CD4-positive, CD25-positive, alpha-beta regulatory T cell (primary cell): ENCODE data around the gene SNRPB2. TPM values are rescaled to one million over a fixed set of nuclear protein-coding genes. Genes with fewer than 3 reads are reported as not detected.

Source experiments
- ATAC-seq, 2 donors: fragments of 150-1000 bp; cut with Tn5 transposase; one replicate each; pipeline ENCODE4 v1.10.0; 2021; ENCODE audit warnings: low read depth in 2 of 2, moderate number of reproducible peaks in 2 of 2, moderate library complexity in 1 of 2
- DNase-seq, 3 donors: peaks; one replicate each; pipeline versions ENCODE4 v3.0.0 to v3.0.0-alpha.2; 2012 to 2022; ENCODE audit warnings: mixed read lengths in 1 of 3
- H3K27ac ChIP-seq: one replicate; pipeline ENCODE4 v1.7.0; 2013; ENCODE audit warnings: mild to moderate bottlenecking, low read length; ENCODE audit not compliant: insufficient read depth, poor library complexity, severe bottlenecking
- H3K27me3 ChIP-seq: one replicate; pipeline ENCODE4 v1.7.0; 2013; ENCODE audit warnings: low read length; ENCODE audit not compliant: control insufficient read depth, insufficient read depth
- H3K36me3 ChIP-seq: one replicate; pipeline ENCODE4 v1.7.0; 2013; ENCODE audit warnings: mild to moderate bottlenecking, low read length, moderate library complexity; ENCODE audit not compliant: control insufficient read depth, insufficient read depth
- H3K4me1 ChIP-seq: 2 replicates; pipeline ENCODE4 v1.7.0; 2013; ENCODE audit warnings: mild to moderate bottlenecking, low read length; ENCODE audit not compliant: insufficient read depth, control insufficient read depth, poor library complexity, severe bottlenecking
- H3K4me3 ChIP-seq: one replicate; pipeline ENCODE4 v1.7.0; 2013; ENCODE audit warnings: low read depth, mild to moderate bottlenecking, low read length, moderate library complexity
- H3K9me3 ChIP-seq, 2 experiments: 1 replicate in 1 of 2; 2 replicates in 1 of 2; pipeline ENCODE4 v1.7.0; 2013; ENCODE audit warnings: low read length in 2 of 2, mild to moderate bottlenecking in 1 of 2, moderate library complexity in 1 of 2; ENCODE audit not compliant: control insufficient read depth in 2 of 2
- H3K27ac Mint-ChIP-seq, 3 donors: one replicate each; pipeline ENCODE4 v1.8.0; 2020 to 2022; ENCODE audit warnings: mild to moderate bottlenecking in 3 of 3, mixed read lengths in 3 of 3, moderate library complexity in 2 of 3
- H3K27me3 Mint-ChIP-seq: one replicate; pipeline ENCODE4 v1.8.0; 2022; ENCODE audit warnings: mild to moderate bottlenecking, mixed read lengths
- H3K36me3 Mint-ChIP-seq: one replicate; pipeline ENCODE4 v1.8.0; 2020; ENCODE audit warnings: mixed read lengths
- H3K4me1 Mint-ChIP-seq, 4 donors: one replicate each; pipeline ENCODE4 v1.8.0; 2020 to 2022; ENCODE audit warnings: mixed read lengths in 4 of 4, mild to moderate bottlenecking in 1 of 4
- H3K4me3 Mint-ChIP-seq, 4 donors: one replicate each; pipeline ENCODE4 v1.8.0; 2020 to 2022; ENCODE audit warnings: mild to moderate bottlenecking in 4 of 4, mixed read lengths in 4 of 4, moderate library complexity in 3 of 4
- H3K9me3 Mint-ChIP-seq, 7 donors: one replicate each; pipeline ENCODE4 v1.8.0; 2020 to 2022; ENCODE audit warnings: mixed read lengths in 7 of 7, mild to moderate bottlenecking in 3 of 7, moderate library complexity in 2 of 7
- polyA plus RNA-seq, 4 donors: library from polyadenylated mRNA; unstranded; fragments of 300-500 nt; fragmentation: Illumina TruSeq; gene quantifications; one replicate each; pipeline ENCODE4 v1.2.3, GENCODE V29; 2021
- total RNA-seq: library from RNA; stranded (reverse); gene quantifications from one replicate; pipeline ENCODE4 v1.2.3, GENCODE V29; 2022

SNRPB2 gene
- total and polyA plus RNA-seq, 5 donors from 2014 or later, result 49.9 to 115 (median 88.1) TPM

- Mint-ChIP-seq H3K27ac (no peak overlapping the region), H3K27me3 (peaks cover 28% of the 10 kb centered on the region), H3K4me3 (no peak overlapping the region), H3K9me3 (no peaks in the 10 kb centered on the region), H3K4me1 (no peaks in the 10 kb centered on the region), H3K36me3 (no peaks in the 10 kb centered on the region)
- Histone ChIP-seq H3K4me3 (no peak overlapping the region), H3K27me3 (peaks cover 7% of the 10 kb centered on the region), H3K27ac (no peak overlapping the region), H3K4me1 (no peaks in the 10 kb centered on the region), H3K9me3 (no peaks in the 10 kb centered on the region), H3K36me3 (no peaks in the 10 kb centered on the region)
- no peak for ATAC-seq
- DNase-seq, result no peak
Observed at GRCh38 chr20:16752082-16752481, 22.3 kb downstream of the SNRPB2 start.

DNA sequence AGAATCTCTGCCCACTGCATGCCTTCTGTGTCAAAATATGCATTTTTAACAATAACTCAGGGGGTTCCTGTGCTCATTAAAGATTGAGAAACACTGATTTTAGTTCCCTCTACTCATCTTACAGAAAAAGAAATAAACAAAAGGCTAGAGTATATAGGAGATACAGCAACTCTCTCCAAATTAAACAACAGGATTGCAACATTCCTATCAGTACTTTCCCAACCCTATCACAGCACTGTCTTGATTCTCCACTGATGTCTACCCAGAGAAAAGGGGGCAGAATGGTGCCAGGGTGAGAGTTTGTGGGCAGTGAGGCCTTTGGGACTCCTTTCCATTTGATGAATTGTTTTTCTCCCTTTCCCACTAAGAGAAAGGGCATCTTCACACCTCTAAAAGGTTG lies 23.1 kb downstream of the SNRPB2 start:
- Mint-ChIP-seq H3K9me3 (no peaks in the 10 kb centered on the region), H3K27me3 (peaks cover 28% of the 10 kb centered on the region), H3K4me3 (no peak overlapping the region), H3K36me3 (no peaks in the 10 kb centered on the region), H3K4me1 (no peaks in the 10 kb centered on the region), H3K27ac (no peak overlapping the region)
- Histone ChIP-seq H3K36me3 (no peaks in the 10 kb centered on the region), H3K27ac (no peak overlapping the region), H3K9me3 (no peaks in the 10 kb centered on the region), H3K4me3 (no peak overlapping the region), H3K27me3 (peaks cover 7% of the 10 kb centered on the region), H3K4me1 (no peaks in the 10 kb centered on the region)
- DNase-seq (no peak), ATAC-seq (no peak)

DNA sequence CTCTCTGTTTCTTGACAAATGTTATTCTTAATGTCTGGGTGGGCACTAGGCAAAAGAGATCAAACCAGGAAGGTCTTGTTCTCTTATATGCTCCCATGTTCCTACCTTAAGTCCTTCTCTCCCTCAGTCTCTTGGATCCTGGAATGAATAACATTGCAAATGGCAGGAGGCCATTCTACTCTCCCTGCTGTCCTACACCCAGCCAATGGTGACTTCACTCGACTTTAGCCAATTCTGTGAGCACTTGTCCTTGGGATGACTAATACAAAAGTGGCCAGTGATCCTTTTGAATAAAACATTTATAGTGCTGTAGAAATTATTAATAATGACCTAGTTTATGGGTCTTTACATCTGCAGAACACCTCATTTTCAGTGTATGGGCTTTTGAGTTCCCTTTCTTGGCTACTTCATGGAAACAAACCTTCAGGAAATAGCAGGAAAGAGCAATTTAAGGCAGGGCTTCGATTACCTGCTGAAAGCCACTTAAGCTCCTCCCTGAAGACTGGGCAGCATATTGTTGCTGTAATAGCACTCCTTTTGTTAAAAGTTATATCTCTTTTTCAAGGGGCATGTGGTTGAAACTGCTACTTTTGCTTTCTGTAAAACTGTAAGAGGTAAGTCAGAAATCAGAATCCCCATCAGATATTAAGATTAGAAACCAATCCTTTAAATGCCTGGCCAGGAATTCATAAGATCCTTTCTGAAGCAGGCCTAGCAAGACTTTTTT lies 28.8 kb downstream of the SNRPB2 start:
- no peak overlapping the region for H3K4me3 ChIP-seq
- peaks cover 0 to 3% (median 0%) of the 10 kb centered on the region in 4 donors for H3K4me1 Mint-ChIP-seq
- H3K9me3 Mint-ChIP-seq, result no peaks in the 10 kb centered on the region

DNA sequence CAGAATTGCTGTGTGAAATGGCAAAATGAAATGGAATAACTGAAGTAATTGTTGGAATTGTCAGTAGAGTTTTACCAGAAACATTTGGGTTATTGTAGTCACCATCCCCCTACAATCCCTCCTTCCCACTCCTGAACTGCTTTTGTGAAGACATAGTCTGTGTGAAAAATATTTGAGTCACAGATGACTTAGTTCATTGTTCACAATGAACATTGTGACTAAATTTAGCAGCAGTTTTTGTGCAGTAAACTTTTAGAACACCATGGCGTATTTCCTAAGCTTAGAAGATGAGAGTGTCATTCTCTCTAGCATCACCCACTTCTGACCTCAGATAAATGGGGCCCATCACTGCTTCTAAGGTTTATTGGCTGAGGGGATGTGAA lies 29.3 kb downstream of the SNRPB2 start:
- H3K4me3 Mint-ChIP-seq, result no peak overlapping the region
- H3K27ac Mint-ChIP-seq, result no peak overlapping the region
- H3K27ac ChIP-seq, result no peak overlapping the region
- no peaks in the 10 kb centered on the region for H3K27me3 ChIP-seq
- no peaks in the 10 kb centered on the region for H3K36me3 ChIP-seq
- H3K4me1 ChIP-seq, result no peaks in the 10 kb centered on the region
- no peak overlapping the region for H3K4me3 ChIP-seq
- H3K36me3 Mint-ChIP-seq, result no peaks in the 10 kb centered on the region
- no peaks in the 10 kb centered on the region for H3K9me3 Mint-ChIP-seq
- no peaks in the 10 kb centered on the region for H3K9me3 ChIP-seq
- H3K27me3 Mint-ChIP-seq, result peaks cover 14% of the 10 kb centered on the region
- H3K4me1 Mint-ChIP-seq, result peaks cover 0 to 3% (median 0%) of the 10 kb centered on the region in 4 donors
- ATAC-seq (no peak), DNase-seq (no peak)

More for the DNA sequence above, 28.8 kb downstream of the SNRPB2 start:
- H3K4me1 ChIP-seq, result no peaks in the 10 kb centered on the region
- H3K27ac Mint-ChIP-seq, result no peak overlapping the region
- no peaks in the 10 kb centered on the region for H3K36me3 ChIP-seq
- no peaks in the 10 kb centered on the region for H3K36me3 Mint-ChIP-seq
- H3K27me3 ChIP-seq, result no peaks in the 10 kb centered on the region
- no peak overlapping the region for H3K27ac ChIP-seq
- peaks cover 14% of the 10 kb centered on the region for H3K27me3 Mint-ChIP-seq
- DNase-seq (no peak), ATAC-seq (no peak)
- H3K4me3 Mint-ChIP-seq, result no peak overlapping the region
- H3K9me3 ChIP-seq, result no peaks in the 10 kb centered on the region

DNA sequence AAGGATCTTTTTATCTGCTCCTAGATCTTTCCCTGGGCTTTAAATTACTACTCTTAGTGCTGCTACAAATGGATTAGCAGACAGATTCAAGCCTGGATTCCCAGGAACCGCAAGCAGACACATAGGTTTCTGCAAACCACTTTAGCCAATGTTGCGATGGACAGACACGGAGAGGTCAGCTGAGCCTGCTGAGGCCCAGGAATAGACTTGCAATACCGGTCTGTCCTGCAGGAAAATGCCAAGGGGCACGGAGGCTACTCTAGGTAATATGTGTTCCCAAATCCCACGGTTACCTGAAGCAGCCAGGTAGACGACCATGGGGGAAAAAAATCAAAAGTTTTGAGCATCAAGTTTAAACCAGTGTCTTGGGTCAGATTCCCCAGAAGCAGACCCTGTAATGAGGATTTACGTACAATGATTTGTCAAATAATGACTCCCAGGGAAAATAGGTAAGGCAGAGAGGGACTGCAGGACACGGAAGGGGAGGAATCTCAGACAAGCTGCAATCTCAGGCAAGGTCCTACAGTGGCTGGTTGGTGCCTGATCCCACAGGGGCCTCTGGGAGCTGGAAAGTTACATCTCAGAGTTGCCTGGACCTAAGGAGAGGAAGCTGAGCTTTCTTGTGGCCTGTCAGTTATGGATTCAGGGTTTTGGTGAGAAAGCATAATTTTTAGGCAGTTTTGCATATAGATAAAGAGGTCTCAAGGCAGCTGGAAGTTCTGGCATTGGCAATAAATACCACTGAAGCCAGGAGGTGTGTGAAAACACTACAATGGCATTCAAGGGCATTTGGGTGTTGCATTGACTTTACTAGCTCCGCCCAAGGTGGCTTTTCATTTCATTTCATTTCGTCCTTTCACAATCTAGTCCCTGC lies 30.8 kb downstream of the SNRPB2 start:
- Histone ChIP-seq H3K36me3 (no peaks in the 10 kb centered on the region), H3K4me1 (no peaks in the 10 kb centered on the region), H3K27me3 (no peaks in the 10 kb centered on the region), H3K9me3 (no peaks in the 10 kb centered on the region), H3K27ac (no peak overlapping the region), H3K4me3 (no peak overlapping the region)
- H3K27me3 Mint-ChIP-seq, result peaks cover 15% of the 10 kb centered on the region
- no peak overlapping the region for H3K4me3 Mint-ChIP-seq
- peaks cover 0 to 3% (median 0%) of the 10 kb centered on the region in 4 donors for H3K4me1 Mint-ChIP-seq
- no peaks in the 10 kb centered on the region for H3K9me3 Mint-ChIP-seq
- DNase-seq, result no peak
- H3K36me3 Mint-ChIP-seq, result no peaks in the 10 kb centered on the region
- H3K27ac Mint-ChIP-seq, result peak overlapping the region in 1 of 3 donors; percentile 14
- ATAC-seq, result no peak

- H3K27me3 ChIP-seq, result no peaks in the 10 kb centered on the region
- no peak overlapping the region for H3K4me3 Mint-ChIP-seq
- no peak overlapping the region for H3K4me3 ChIP-seq
- no peaks in the 10 kb centered on the region for H3K36me3 ChIP-seq
- peak; percentile 14 to 70 (median 51) for DNase-seq
- no peak overlapping the region for H3K27ac Mint-ChIP-seq
- no peak overlapping the region for H3K27ac ChIP-seq
- no peaks in the 10 kb centered on the region for H3K4me1 ChIP-seq
- no peaks in the 10 kb centered on the region for H3K36me3 Mint-ChIP-seq
- no peaks in the 10 kb centered on the region for H3K9me3 Mint-ChIP-seq
- peaks cover 0 to 3% (median 0%) of the 10 kb centered on the region in 4 donors for H3K4me1 Mint-ChIP-seq
- no peaks in the 10 kb centered on the region for H3K9me3 ChIP-seq
- peak; percentile 42 to 58 for ATAC-seq
- H3K27me3 Mint-ChIP-seq, result peaks cover 15% of the 10 kb centered on the region
Observed at GRCh38 chr20:16761305-16761829, 31.5 kb downstream of the SNRPB2 start.

- Histone ChIP-seq H3K36me3 (no peaks in the 10 kb centered on the region), H3K27me3 (no peaks in the 10 kb centered on the region), H3K4me3 (no peak overlapping the region), H3K27ac (no peak overlapping the region), H3K4me1 (no peaks in the 10 kb centered on the region), H3K9me3 (no peaks in the 10 kb centered on the region)
- H3K9me3 Mint-ChIP-seq, result peaks cover 0 to 4% (median 0%) of the 10 kb centered on the region in 7 donors
- H3K4me3 Mint-ChIP-seq, result no peak overlapping the region
- no peaks in the 10 kb centered on the region for H3K36me3 Mint-ChIP-seq
- peaks cover 28% of the 10 kb centered on the region for H3K27me3 Mint-ChIP-seq
- DNase-seq (no peak), ATAC-seq (no peak)
- H3K27ac Mint-ChIP-seq, result no peak overlapping the region
- peaks cover 0 to 3% (median 0%) of the 10 kb centered on the region in 4 donors for H3K4me1 Mint-ChIP-seq
Observed at GRCh38 chr20:16764560-16764959, 34.7 kb downstream of the SNRPB2 start.
